ENCODE results near the gene SGPP2.
"Not testable (repeated sequence)": the region's sequence is repeated elsewhere in the genome, so short reads cannot be mapped to it uniquely, and the experiment has no call there.

SGPP2 gene

GRCh38 chr2:222577341-222577740 lies 153.0 kb downstream of the SGPP2 start:
- ATAC-seq (no peak), DNase-seq (no peak)

- no peak for DNase-seq
- no peak for ATAC-seq
Measured at GRCh38 chr2:222582928-222583327, 158.6 kb downstream of the SGPP2 start.

- not testable (repeated sequence) for DNase-seq, ATAC-seq
Measured at GRCh38 chr2:222584589-222584988, 160.2 kb downstream of the SGPP2 start.

DNA sequence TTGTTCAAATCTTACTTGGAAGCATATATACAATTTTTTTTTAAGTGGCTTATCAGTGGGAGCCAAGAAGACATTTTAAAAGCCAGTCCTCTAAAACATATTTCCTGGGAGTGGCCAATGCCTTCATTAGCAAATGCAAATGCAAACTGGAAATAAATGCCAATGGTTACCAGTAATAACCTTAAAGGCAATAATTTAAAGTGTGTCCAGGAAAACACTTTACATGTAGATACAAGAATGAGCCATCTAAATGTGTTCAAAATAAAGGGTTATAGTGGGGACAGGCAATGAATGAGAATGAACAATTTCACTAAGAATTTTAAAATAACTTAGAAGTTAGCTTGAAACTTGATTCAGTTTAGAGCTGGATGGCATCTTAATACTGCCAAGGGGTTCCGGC lies 167.3 kb downstream of the SGPP2 start:
- DNase-seq = no peak
- ATAC-seq = no peak

DNA sequence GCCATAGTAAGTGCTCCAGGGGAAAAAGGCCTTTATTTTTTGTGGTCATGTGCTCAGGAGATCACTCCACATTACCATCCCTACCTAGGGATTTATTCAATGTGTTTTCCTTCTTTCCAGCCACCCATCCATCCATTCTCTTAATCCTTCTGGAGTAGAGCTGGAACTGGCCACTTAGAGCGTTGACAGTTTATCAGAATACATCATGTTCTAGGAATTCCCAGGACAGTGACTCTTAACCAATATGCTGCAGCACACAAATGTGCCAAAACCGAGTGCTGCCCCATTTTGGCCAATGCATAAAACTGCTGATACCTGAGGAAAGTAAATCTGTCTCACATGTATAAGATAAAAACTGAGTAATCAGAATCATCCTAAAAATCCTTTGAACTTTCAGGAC lies 167.8 kb downstream of the SGPP2 start:
- no peak for DNase-seq
- ATAC-seq = no peak

DNA sequence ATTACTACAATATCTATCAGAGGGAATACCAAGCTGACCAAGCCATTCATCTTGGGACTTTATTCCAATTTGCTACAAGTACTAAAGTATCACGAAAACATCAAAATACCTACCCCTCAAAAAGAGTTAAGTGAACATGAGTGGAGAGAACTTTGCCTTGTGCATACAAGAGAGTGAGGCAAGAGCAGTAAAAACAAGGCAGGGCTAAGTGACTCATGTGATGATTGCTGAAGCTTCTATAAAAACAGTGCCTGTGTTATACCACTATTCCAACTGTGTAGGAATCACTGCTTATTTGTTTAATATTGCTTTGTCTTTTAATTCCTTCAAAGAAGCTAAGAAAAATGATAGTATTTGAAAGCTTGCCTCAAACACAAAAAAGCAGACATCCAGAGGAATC lies 170.3 kb downstream of the SGPP2 start:
- no peak for ATAC-seq

GRCh38 chr2:222595581-222595980 lies 171.2 kb downstream of the SGPP2 start:
- ATAC-seq (no peak), DNase-seq (no peak)

More for the DNA sequence above, 170.3 kb downstream of the SGPP2 start:
- DNase-seq = no peak

- ATAC-seq (no peak), DNase-seq (no peak)
Measured at GRCh38 chr2:222598611-222599010, 174.3 kb downstream of the SGPP2 start.

- no peak for DNase-seq
- no peak for ATAC-seq
Measured at GRCh38 chr2:222603501-222603900, 179.2 kb downstream of the SGPP2 start.

- DNase-seq (no peak), ATAC-seq (no peak)
Measured at GRCh38 chr2:222604749-222605515, 180.6 kb downstream of the SGPP2 start.

DNA sequence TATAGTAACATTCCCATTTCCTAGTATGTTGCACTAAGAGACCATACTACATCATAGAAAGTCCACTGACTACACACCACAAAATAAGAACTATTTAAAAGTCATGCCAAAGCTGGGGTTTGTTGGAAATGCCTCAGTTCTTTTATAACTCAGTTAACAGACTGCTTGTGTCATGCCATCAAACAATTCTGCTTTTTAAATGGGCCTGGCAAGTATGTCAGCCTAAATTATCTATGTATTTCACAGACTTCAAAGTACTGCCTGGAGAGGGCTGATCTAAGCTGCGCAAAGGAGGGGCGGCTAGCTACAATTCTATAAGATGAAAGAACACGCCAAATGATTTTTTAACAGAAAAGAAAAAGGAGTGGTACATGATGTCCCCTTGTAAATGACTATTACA lies 182.0 kb downstream of the SGPP2 start:
- DNase-seq (no peak), ATAC-seq (no peak)

GRCh38 chr2:222608081-222608480 lies 183.7 kb downstream of the SGPP2 start:
- no peak for DNase-seq
- no peak for ATAC-seq

- ATAC-seq (no peak), DNase-seq (no peak)
Measured at GRCh38 chr2:222609381-222609780, 185.0 kb downstream of the SGPP2 start.

All from stimulated activated naive CD8-positive, alpha-beta T cell treated with anti-CD3 and anti-CD28 coated beads, Interleukin-15, Interleukin-2, amounts not matched to agents 100 U/mL and 50 U/mL, for 24 hours (primary cell).